ENCODE results near the gene UBL7. TPM values are rescaled to one million over a fixed set of nuclear protein-coding genes. Genes with fewer than 3 reads are reported as not detected.

Gene UBL7
- total RNA-seq, 1 donor from 2014 or later = 15.4 TPM

DNA sequence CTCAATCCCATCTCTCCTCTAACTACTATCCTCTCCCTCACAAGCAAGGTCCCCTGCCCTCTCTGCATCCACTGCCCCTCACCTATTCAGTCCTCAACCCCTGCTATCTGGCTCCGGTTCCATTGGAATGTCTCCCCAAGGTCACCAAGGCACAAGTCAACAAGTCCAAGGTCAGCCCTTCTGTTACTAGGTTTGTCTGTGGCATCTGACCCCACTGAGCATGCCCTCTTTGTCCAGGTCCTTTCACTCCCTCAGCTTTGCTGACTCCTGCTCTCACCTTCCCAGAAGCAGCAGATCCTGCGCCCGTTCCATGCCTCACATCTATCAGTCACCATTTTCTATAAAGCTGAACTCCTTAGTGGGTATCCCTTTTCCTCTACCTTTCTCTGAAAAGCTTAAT is 18.9 kb downstream of the UBL7 start:
- peak; percentile 5 for ATAC-seq
- DNase-seq (ENCODE audit: low spot score) = no peak

GRCh38 chr15:74441248-74441941 is 19.6 kb downstream of the UBL7 start:
- ATAC-seq = no peak
- no peak for DNase-seq (ENCODE audit: low spot score)

DNA sequence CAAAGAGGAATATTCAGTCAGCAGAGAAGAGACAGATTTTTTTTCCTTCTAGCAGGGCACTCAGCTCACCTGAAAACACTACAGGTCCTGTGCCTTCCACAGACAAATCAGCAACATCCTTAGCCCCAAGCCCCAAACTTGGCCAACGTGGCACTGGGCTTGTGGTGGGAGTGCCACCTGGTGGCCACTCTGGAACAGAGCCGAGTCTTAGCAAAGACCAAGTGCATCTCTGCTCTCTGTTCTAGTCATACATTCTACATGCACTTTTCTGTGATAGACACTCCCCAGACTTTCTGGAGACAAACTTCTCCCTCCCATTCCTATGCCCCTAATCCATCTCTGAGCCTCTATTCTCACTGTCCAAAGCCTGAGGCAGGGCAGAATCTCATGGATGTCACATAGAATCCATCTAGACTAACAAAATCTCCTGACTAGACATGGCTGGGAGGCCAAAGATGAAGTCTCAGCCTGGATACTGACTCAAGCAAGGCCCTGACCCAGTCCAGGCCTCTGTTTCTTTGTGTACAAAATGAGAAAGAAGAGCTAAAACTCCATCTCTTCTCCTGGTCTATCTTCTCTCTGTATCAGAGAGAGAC is 22.1 kb downstream of the UBL7 start:
- DNase-seq (ENCODE audit: low spot score) (peak; percentile 71), ATAC-seq (peak; percentile 82)

GRCh38 chr15:74438206-74438605 is 22.8 kb downstream of the UBL7 start:
- no peak for ATAC-seq

GRCh38 chr15:74434263-74435136 is 26.5 kb downstream of the UBL7 start:
- DNase-seq (ENCODE audit: low spot score) (no peak), ATAC-seq (no peak)

More at GRCh38 chr15:74438206-74438605, 22.8 kb downstream of the UBL7 start:
- DNase-seq (ENCODE audit: low spot score) = no peak

DNA sequence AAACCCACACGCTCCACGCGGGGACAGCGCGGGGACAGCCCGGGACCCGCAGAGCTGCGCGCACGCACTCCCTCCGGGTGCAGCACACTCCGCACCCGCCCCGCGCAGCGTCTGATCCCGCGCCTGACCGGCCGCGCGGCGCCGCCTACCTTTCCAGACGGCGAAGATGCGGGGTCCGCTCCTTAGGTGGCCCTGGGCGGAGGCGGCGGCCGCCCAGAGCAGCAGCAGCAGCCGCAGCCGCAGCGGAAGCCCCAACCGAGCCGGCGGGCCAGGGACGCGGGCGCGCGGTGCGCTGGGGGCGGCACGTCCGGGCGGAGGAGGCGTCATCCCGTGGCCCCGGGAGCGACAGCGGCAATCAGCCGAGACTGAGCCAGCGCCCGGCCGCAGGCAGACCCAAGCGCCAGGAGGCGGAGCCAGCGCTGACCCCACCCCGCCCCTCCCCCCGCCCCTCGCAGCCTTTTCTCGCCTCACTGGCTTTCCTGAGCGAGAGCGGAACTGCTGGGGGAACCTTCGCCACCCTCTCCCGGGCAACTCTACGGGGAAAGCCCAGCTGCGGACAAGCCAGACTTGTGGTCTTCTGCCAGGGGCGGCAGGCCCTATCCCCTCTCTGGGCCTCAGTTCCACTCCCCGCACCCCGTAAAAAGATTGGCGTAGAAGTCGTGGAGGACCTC is 27.2 kb downstream of the UBL7 start, which contains the start of gene SEMA7A:
SEMA7A (minus strand) TSS at position 367 of the 671 bp plus-strand sequence; CDS start at position 327, 40 bp downstream.
- ATAC-seq (peak; percentile 90), DNase-seq (ENCODE audit: low spot score) (peak; percentile 72)

- no peak for DNase-seq (ENCODE audit: low spot score)
- ATAC-seq = no peak
Observed at GRCh38 chr15:74432968-74433591, 27.9 kb downstream of the UBL7 start.

GRCh38 chr15:74432271-74432967 is 28.5 kb downstream of the UBL7 start:
- no peak for ATAC-seq
- DNase-seq (ENCODE audit: low spot score) = no peak

GRCh38 chr15:74431645-74432044 is 29.3 kb downstream of the UBL7 start:
- no peak for DNase-seq (ENCODE audit: low spot score)
- no peak for ATAC-seq

DNA sequence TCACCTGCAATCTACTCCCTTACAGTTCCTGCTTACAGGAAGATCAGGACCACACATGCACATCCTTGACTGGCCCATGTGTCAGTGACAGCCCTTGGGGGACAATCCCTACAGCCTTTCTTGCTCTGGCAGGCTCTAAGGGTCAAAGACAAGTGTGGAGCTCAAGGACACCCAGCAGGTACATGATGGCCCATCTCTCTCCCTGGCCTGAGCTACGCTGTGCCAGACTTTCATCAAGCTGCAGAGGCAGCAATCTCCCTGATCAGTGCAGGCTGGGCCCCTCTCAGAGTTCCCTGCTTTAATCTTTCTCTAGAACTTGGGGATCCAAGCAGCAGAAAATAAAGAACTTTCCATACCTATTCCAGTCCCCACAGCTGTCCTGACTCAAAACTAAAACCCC is 29.8 kb downstream of the UBL7 start:
- ATAC-seq (no peak), DNase-seq (ENCODE audit: low spot score) (no peak)

DNA sequence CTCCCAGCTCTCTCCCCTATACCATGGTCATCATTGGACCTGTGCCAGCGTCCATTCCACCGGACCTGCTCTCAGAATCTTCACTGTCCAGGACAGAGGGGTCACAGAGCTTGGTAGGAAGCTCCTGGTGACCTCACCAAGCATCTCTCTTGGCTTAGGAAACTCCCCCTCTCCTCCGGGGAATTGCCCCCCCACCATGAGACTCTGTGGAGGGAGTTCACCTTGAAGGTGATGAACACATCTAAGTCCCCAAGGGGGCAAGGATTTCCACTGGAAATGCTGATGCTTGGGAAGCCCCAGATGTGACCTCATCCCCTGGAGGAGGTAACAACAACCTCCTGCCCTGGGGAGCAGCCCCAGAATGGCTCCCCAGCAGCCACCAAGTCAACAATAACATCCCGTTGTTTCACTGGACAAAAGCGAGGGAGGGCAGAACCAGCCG is 30.4 kb downstream of the UBL7 start:
- ATAC-seq = no peak
- no peak for DNase-seq (ENCODE audit: low spot score)

GRCh38 chr15:74429781-74430400 is 31.1 kb downstream of the UBL7 start:
- no peak for ATAC-seq
- DNase-seq (ENCODE audit: low spot score) = no peak

DNA sequence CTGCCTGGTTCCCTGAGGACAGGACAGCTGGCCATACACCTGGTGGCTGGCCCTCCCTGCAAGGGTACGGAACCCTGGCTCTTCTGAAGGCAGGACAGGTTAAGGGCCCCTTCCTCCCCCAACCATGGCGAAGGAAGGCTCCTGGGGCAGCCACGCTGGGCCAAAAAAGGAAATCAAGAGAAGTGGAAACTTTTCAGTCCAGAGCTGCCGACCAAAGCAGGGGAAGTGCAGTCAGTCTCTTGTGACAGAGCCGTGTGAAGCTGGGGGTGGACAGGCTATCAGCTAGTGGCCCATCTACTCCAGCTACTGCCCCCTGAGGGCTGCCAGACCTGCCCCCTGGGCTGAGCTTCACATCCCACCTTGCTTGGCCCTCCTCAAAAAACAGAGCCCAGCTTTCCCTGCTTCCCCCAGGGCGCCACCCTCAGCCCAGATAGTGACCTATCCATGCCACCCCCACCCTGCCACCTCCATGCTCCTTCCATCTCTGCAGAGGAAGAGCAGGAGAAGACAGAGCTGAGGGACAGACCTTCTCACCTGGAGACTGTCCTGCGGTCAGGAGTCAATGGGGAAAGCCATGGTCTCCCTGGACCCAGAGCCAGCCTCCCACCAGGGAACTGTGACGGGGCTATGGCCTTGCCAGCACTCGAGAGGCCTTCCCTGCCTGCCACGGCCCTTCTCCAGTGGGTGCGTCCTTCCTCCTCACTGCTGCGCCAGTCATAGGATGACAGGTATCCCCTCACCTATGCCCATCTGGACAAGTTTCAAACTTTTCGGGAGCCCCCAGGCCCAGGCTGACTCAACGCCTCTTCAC is 31.8 kb downstream of the UBL7 start:
- no peak for ATAC-seq
- no peak for DNase-seq (ENCODE audit: low spot score)

DNA sequence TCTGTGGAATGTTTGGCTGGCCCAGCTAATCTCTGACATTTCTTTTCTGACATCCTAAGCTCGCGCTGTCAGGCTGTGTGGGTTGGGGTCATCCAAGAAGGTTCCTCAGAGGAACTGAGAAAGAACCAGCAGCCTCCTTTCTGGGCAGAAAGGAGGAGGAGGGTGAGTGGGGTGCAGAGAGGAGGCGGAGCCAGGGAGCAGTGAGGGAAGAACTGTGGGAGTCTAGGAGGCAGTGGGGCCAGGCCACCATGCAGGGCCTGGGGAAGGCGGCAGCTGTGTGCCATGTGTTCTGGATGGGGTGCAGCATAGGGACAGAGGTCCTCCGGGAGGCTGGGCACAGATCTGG is 32.5 kb downstream of the UBL7 start:
- DNase-seq (ENCODE audit: low spot score) = no peak
- ATAC-seq = peak; percentile 18

DNA sequence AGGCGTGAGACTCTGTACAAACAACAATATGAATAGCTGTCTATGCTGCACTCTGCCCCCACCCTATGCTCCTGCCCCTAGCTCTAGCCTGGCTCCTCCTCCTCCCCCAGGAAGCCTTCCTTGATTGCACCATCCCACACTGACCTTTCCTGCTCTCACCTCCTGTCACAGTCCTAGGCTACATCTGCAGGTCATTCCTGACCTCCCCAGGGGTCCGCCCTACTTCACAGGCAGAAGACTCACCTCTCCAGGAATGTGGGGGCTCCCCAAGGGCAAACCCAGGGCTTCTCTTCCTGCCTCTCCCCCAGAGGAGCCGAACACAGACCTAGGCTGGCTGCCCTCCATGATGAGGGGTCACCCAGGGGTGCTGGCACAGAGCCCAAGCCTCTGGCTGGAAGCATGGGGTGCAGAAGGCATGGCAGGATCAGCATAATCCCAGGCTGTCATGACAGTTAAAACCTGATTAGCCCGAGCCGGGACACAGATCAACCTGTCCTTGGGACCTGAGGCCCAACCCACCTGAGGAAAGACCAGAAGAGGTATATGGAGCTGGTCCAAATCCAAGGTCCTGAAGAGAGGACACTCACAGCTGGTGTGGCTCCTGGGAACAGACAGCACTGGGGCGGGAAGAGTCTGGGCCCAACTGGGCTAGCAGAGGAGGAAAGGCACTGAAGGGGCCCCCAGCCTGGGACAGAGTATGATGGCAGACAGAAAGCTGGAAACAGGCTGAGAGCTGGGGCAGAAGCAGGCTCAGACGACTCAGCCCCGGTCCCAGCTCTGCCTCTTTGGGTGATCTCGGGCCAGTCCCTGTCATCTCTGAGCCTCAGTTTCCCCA is 33.1 kb downstream of the UBL7 start:
- no peak for DNase-seq (ENCODE audit: low spot score)
- ATAC-seq = no peak

- ATAC-seq (no peak), DNase-seq (ENCODE audit: low spot score) (no peak)
Observed at GRCh38 chr15:74426404-74427281, 34.3 kb downstream of the UBL7 start.

DNA sequence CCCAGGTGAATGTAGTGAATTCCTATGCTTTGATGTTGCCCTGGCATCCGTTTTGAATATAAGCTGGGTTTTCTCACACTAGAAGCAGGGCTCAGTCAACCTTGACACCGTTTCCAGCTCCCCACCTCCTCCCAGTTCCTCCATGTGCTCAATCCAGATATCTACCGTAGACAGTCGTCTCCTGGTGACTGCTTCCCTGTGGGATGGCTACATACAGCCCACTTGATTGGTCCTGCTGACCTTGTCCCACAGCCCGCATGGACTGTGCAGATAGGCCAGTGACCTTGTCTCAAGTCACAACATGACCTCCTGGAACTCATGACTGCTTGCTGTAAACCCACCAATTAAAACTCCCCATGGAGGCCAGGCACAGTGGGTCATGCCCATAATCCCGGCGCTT is 35.3 kb downstream of the UBL7 start:
- DNase-seq (ENCODE audit: low spot score) = no peak
- no peak for ATAC-seq

All from left lobe of liver (tissue), 2 donors.